B cell (primary cell): ENCODE measurements around the gene P4HA2.

ENCODE experiments used
- CTCF ChIP-seq: fragments of 200-600 bp; IDR thresholded peaks from one replicate; pipeline ENCODE4 v1.8.0; 2022; ENCODE audit warnings: antibody characterized with exemption, mild to moderate bottlenecking
- EZH2 ChIP-seq: IDR thresholded peaks from 2 replicates; pipeline ENCODE4 v1.6.1; 2012; ENCODE audit warnings: borderline replicate concordance, low read depth, mild to moderate bottlenecking, moderate library complexity, low read length; ENCODE audit not compliant: insufficient read depth, poor library complexity, severe bottlenecking

- TF ChIP-seq CTCF (no peak), EZH2 (no peak)
Measured at GRCh38 chr5:132193165-132193694, 34.4 kb downstream of the P4HA2 start.
